ENCODE results near the gene RCN2.
"Not testable (repeated sequence)": the region's sequence is repeated elsewhere in the genome, so short reads cannot be mapped to it uniquely, and the experiment has no call there.

RCN2 gene

DNA sequence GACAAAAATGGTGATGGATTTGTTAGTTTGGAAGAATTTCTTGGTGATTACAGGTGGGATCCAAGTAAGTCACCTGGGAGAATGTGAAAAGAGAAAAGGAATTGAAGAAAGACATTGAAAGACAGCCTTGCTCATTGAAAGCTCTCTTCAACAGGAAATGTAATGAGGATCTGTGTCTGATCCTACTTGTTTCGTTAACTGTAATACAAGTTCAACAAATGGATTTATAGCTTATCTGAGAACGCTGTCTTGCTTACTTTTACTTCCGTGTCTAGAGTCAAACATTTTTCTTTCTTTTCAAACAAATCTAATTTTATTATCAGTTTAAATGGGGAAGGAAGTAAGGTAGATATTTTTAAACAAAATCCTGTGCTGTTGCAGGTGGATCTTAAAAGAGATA, 15.9 kb downstream of the RCN2 start:
- no peak for FAIRE-seq
- TF ChIP-seq POLR2AphosphoS5 (IDR thresholded peaks at IDR 0.05; ENCODE audit: low read depth, low read length) = no peak
- no peak for TF ChIP-seq SPI1 (IDR thresholded peaks at IDR 0.05; ENCODE audit: low read depth, low read length)
- TF ChIP-seq POU2F2 (IDR thresholded peaks at IDR 0.05; ENCODE audit: low read depth, low read length) = no peak
- no peak for TF ChIP-seq POLR2A (IDR thresholded peaks at IDR 0.05; ENCODE audit: low read depth, low read length)
- TF ChIP-seq PAX5 (IDR thresholded peaks at IDR 0.05; ENCODE audit: insufficient read depth, low read length, severe bottlenecking) = no peak
- no peak for TF ChIP-seq TAF1 (IDR thresholded peaks at IDR 0.05; ENCODE audit: low read depth, low read length)
- no peak for DNase-seq (ENCODE audit: insufficient read length, low spot score)

GRCh38 chr15:76951220-76951619, 19.7 kb downstream of the RCN2 start:
- TF ChIP-seq POU2F2 (IDR thresholded peaks at IDR 0.05; ENCODE audit: low read depth, low read length) (no peak), TAF1 (IDR thresholded peaks at IDR 0.05; ENCODE audit: low read depth, low read length) (no peak)
- FAIRE-seq (no peak), DNase-seq (ENCODE audit: insufficient read length, low spot score) (no peak)

- FAIRE-seq (no peak), DNase-seq (ENCODE audit: insufficient read length, low spot score) (no peak)
- TF ChIP-seq POU2F2 (IDR thresholded peaks at IDR 0.05; ENCODE audit: low read depth, low read length) (no peak), POLR2A (IDR thresholded peaks at IDR 0.05; ENCODE audit: low read depth, low read length) (no peak), PAX5 (IDR thresholded peaks at IDR 0.05; ENCODE audit: insufficient read depth, low read length, severe bottlenecking) (no peak), SPI1 (IDR thresholded peaks at IDR 0.05; ENCODE audit: low read depth, low read length) (no peak), TAF1 (IDR thresholded peaks at IDR 0.05; ENCODE audit: low read depth, low read length) (no peak), POLR2AphosphoS5 (IDR thresholded peaks at IDR 0.05; ENCODE audit: low read depth, low read length) (no peak)
Measured at GRCh38 chr15:76953913-76954312, 22.4 kb downstream of the RCN2 start.

- DNase-seq (ENCODE audit: insufficient read length, low spot score) (no peak), FAIRE-seq (no peak)
- TF ChIP-seq TAF1 (IDR thresholded peaks at IDR 0.05; ENCODE audit: low read depth, low read length) (no peak), SPI1 (IDR thresholded peaks at IDR 0.05; ENCODE audit: low read depth, low read length) (no peak), POU2F2 (IDR thresholded peaks at IDR 0.05; ENCODE audit: low read depth, low read length) (no peak), PAX5 (IDR thresholded peaks at IDR 0.05; ENCODE audit: insufficient read depth, low read length, severe bottlenecking) (no peak), POLR2A (IDR thresholded peaks at IDR 0.05; ENCODE audit: low read depth, low read length) (no peak), POLR2AphosphoS5 (IDR thresholded peaks at IDR 0.05; ENCODE audit: low read depth, low read length) (no peak)
Measured at GRCh38 chr15:76954744-76955143, 23.2 kb downstream of the RCN2 start.

GRCh38 chr15:76961268-76962011, 29.9 kb downstream of the RCN2 start:
- no peak for DNase-seq (ENCODE audit: insufficient read length, low spot score)
- no peak for FAIRE-seq
- TF ChIP-seq TAF1 (IDR thresholded peaks at IDR 0.05; ENCODE audit: low read depth, low read length) (no peak), PAX5 (IDR thresholded peaks at IDR 0.05; ENCODE audit: insufficient read depth, low read length, severe bottlenecking) (no peak), POU2F2 (IDR thresholded peaks at IDR 0.05; ENCODE audit: low read depth, low read length) (no peak), POLR2A (IDR thresholded peaks at IDR 0.05; ENCODE audit: low read depth, low read length) (no peak), POLR2AphosphoS5 (IDR thresholded peaks at IDR 0.05; ENCODE audit: low read depth, low read length) (no peak), SPI1 (IDR thresholded peaks at IDR 0.05; ENCODE audit: low read depth, low read length) (no peak)

DNA sequence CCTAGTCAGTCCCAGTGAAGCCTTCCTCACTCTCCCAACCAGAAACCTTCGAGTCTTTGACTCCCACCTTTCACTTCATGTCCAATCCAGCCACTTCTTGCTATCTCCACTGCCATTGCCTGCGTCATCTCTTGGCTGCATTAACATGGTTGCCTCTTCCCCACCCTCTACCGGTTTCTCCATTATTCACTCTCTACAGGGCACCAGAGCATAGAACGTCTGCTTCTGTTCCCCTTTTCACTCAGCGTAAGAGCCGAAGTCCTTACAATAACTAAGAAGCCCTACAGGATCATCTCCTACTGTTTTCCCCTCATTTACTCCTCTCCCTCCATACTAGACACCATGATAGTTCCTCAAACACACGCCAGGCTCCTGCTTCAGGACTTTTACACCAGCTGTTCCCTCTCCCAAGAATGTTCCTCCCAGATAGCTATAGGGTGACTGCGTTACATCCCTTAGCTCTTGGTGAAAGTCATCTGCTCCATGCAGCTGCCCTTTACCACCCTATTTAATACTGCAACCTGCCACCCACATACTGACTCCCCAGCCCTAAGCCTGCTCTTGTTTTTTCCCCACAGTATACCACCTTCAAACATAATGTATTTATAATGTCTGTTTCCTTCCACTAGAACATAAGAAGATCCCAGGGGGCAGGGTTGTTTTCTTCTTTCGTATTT, 30.9 kb downstream of the RCN2 start:
- FAIRE-seq (peak; percentile 41), DNase-seq (ENCODE audit: insufficient read length, low spot score) (no peak)
- TF ChIP-seq SPI1 (IDR thresholded peaks at IDR 0.05; ENCODE audit: low read depth, low read length) (peak; percentile 63), TAF1 (IDR thresholded peaks at IDR 0.05; ENCODE audit: low read depth, low read length) (no peak)

GRCh38 chr15:76963596-76963995, 32.0 kb downstream of the RCN2 start:
- DNase-seq (ENCODE audit: insufficient read length, low spot score) (no peak), FAIRE-seq (no peak)
- TF ChIP-seq POLR2AphosphoS5 (IDR thresholded peaks at IDR 0.05; ENCODE audit: low read depth, low read length) (no peak), PAX5 (IDR thresholded peaks at IDR 0.05; ENCODE audit: insufficient read depth, low read length, severe bottlenecking) (no peak), TAF1 (IDR thresholded peaks at IDR 0.05; ENCODE audit: low read depth, low read length) (no peak), POLR2A (IDR thresholded peaks at IDR 0.05; ENCODE audit: low read depth, low read length) (no peak), SPI1 (IDR thresholded peaks at IDR 0.05; ENCODE audit: low read depth, low read length) (no peak), POU2F2 (IDR thresholded peaks at IDR 0.05; ENCODE audit: low read depth, low read length) (no peak)

- DNase-seq (ENCODE audit: insufficient read length, low spot score) = no peak
- FAIRE-seq = no peak
- TF ChIP-seq POU2F2 (IDR thresholded peaks at IDR 0.05; ENCODE audit: low read depth, low read length) (no peak), SPI1 (IDR thresholded peaks at IDR 0.05; ENCODE audit: low read depth, low read length) (no peak), POLR2AphosphoS5 (IDR thresholded peaks at IDR 0.05; ENCODE audit: low read depth, low read length) (no peak), PAX5 (IDR thresholded peaks at IDR 0.05; ENCODE audit: insufficient read depth, low read length, severe bottlenecking) (no peak), POLR2A (IDR thresholded peaks at IDR 0.05; ENCODE audit: low read depth, low read length) (no peak), TAF1 (IDR thresholded peaks at IDR 0.05; ENCODE audit: low read depth, low read length) (no peak)
Measured at GRCh38 chr15:76964157-76964556, 32.6 kb downstream of the RCN2 start.

DNA sequence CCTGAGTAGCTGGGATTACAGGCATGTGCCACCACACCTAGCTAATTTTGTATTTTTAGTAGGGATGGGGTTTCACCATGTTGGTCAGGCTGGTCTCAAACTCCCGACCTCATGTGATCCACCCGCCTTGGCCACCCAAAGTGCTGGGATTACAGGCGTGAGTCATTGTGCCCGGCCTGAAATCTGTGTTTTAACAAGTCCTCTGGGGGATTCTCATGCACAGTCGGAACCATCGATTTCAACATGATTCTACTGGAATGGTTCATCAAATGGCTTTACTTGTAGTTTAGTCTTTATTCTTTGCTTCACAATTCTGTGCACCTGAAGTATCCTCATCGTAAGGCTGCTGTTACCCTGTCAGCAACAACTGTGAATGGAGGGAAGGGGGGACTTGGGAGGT, 34.5 kb downstream of the RCN2 start:
- not testable (repeated sequence) for DNase-seq (ENCODE audit: insufficient read length, low spot score); FAIRE-seq

GRCh38 chr15:76967067-76967466, 35.5 kb downstream of the RCN2 start:
- DNase-seq (ENCODE audit: insufficient read length, low spot score) (no peak), FAIRE-seq (no peak)
- no peak for TF ChIP-seq POLR2A (IDR thresholded peaks at IDR 0.05; ENCODE audit: low read depth, low read length)
